Measurements from ENCODE around the gene LHFPL2. TPM values are rescaled to one million over a fixed set of nuclear protein-coding genes. Genes with fewer than 3 reads are reported as not detected.
A peak's percentile ranks its signal among the peaks of the same experiment; 100 is the strongest.

The LHFPL2 gene
- total and polyA plus RNA-seq, 2 of the 4 experiments (the other 2 are of a cell fraction), result 6.5 to 11.3 TPM

GRCh38 chr5:78509884-78510769 lies 138.4 kb downstream of the LHFPL2 start:
- Histone ChIP-seq H3K4me1 (ENCODE audit: control insufficient read depth, insufficient read depth, low read length) (peaks cover 41% of the 10 kb centered on the region), H3K4me3 (ENCODE audit: insufficient read depth, low read depth, low read length) (peak overlapping the region; percentile 9), H2BK20ac (ENCODE audit: low read depth, low read length) (0 out of 2 replicates have a peak overlapping the region, but pooled peaks have one; percentile 27), H2BK15ac (ENCODE audit: low read depth, low read length) (peak overlapping the region; percentile 62; the same call in 1 of the 3 replicates), H2AK5ac (ENCODE audit: low read depth, low read length) (peak overlapping the region; percentile 78; the same call in 1 of the 2 replicates), H3K27ac (ENCODE audit: insufficient read depth, low read length) (0 out of 2 replicates have a peak overlapping the region, but pooled peaks have one; percentile 11), H3K27me3 (ENCODE audit: control insufficient read depth, insufficient read depth, low read length) (no peaks in the 10 kb centered on the region), H3K23ac (ENCODE audit: low read depth, low read length) (peak overlapping the region; percentile 74), H3K4ac (ENCODE audit: low read depth, low read length) (peak overlapping the region; percentile 63), H3K36me3 (ENCODE audit: control insufficient read depth, insufficient read depth, low read length) (peaks cover 6% of the 10 kb centered on the region; the same call in 1 of the 2 replicates), H2AFZ (replicated peaks; ENCODE audit: low read length, poor library complexity) (peak overlapping the region; percentile 83), H2BK5ac (ENCODE audit: low read depth, low read length, poor library complexity, severe bottlenecking) (no peak overlapping the region), H2BK120ac (ENCODE audit: low read depth, low read length) (peak overlapping the region; percentile 11; the same call in 1 of the 2 replicates), H3K4me2 (ENCODE audit: low read depth, low read length) (peak overlapping the region; percentile 81), H4K91ac (ENCODE audit: insufficient read depth, low read depth, low read length) (peak overlapping the region; percentile 60; the same call in 1 of the 2 replicates), H3K56ac (ENCODE audit: extremely low read depth, insufficient read depth, low read length) (no peak overlapping the region), H3K14ac (replicated peaks; ENCODE audit: low read depth, low read length) (peak overlapping the region; percentile 74), H4K20me1 (ENCODE audit: insufficient read depth, low read length) (peaks cover 20% of the 10 kb centered on the region; the same call in 1 of the 2 replicates), H3K79me1 (ENCODE audit: low read depth in 1 of 2, low read length in 2 of 2) (peaks cover 20 to 56% of the 10 kb centered on the region in 2 experiments), H3K9me3 (ENCODE audit: control insufficient read depth, insufficient read depth, low read length) (no peaks in the 10 kb centered on the region), H2AK9ac (replicated peaks; ENCODE audit: low read depth, low read length, poor library complexity) (peak overlapping the region; percentile 63), H3K9me1 (ENCODE audit: insufficient read depth, low read length) (peaks cover 20% of the 10 kb centered on the region), H3K18ac (ENCODE audit: low read depth, low read length) (peak overlapping the region; percentile 33; the same call in 1 of the 2 replicates), H4K5ac (ENCODE audit: low read depth, low read length) (peak overlapping the region; percentile 21), H4K8ac (ENCODE audit: low read depth in 2 of 2, low read length in 2 of 2) (peak overlapping the region; percentile 29 to 32; a peak in 2 of 4 replicates), H3K9ac (ENCODE audit: low read depth, low read length) (peak overlapping the region; percentile 41)
- ATAC-seq (ENCODE audit: low read depth) (peak; percentile 34), DNase-seq (no peak)
- no peak for TF ChIP-seq NFE2L2 (IDR thresholded peaks at IDR 0.05; ENCODE audit: low read depth, low read length)
- no peak for TF ChIP-seq USF2 (IDR thresholded peaks at IDR 0.05; ENCODE audit: low read depth, low read length)
- TF ChIP-seq BHLHE40 (IDR thresholded peaks at IDR 0.05; ENCODE audit: low read depth, low read length), result peak; percentile 58
- intact Hi-C loops (cut with micrococcal nuclease) (loop anchor here (5.0 kb wide), 3 partner anchors 82 to 397 kb away; partner anchors contain the start of gene LHFPL2), dilution Hi-C loops (cut with HindIII; ENCODE audit: low sequenced_read_pairs, unreplicated experiment) (no loop called here), in situ Hi-C loops (cut with MboI; ENCODE audit: low sequenced_read_pairs) (loop anchor here (10.0 kb wide), 1 partner anchor 85 kb away; no protein-coding TSS in a partner anchor)
- ChIA-PET POLR2A (ENCODE audit: unreplicated experiment) (no interaction called here), CTCF (no interaction called here)
- WGBS, 2 experiments (ENCODE audit: extremely low coverage in 2 of 2, insufficient read length in 1 of 2), result 20% methylated on average over 33 of the region's 61 CpGs; no CpG with 5 or more reads in 1 of the 2 experiments
- BruUV-seq (replicated peaks), result no TSS peak

Data from IMR-90 (cell line).